Measurements from ENCODE around the gene OR5AN1. TPM values are rescaled to one million over a fixed set of nuclear protein-coding genes. Genes with fewer than 3 reads are reported as not detected.
A peak's percentile ranks its signal among the peaks of the same experiment; 100 is the strongest.
"Not testable (repeated sequence)": the region's sequence is repeated elsewhere in the genome, so short reads cannot be mapped to it uniquely, and the experiment has no call there.

Gene OR5AN1, protein sequence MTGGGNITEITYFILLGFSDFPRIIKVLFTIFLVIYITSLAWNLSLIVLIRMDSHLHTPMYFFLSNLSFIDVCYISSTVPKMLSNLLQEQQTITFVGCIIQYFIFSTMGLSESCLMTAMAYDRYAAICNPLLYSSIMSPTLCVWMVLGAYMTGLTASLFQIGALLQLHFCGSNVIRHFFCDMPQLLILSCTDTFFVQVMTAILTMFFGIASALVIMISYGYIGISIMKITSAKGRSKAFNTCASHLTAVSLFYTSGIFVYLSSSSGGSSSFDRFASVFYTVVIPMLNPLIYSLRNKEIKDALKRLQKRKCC
- not detected in 2 replicates for total RNA-seq (2022)
- not detected for Bru-seq, nascent RNA
- percentile 9 among the genes with signal in this experiment for BruChase-seq, experiment 1, labeled RNA remaining after a 6-hour chase
- percentile 6 among the genes with signal in this experiment for BruChase-seq, experiment 2, labeled RNA remaining after a 2-hour chase
- long read RNA-seq: 0 reads

DNA sequence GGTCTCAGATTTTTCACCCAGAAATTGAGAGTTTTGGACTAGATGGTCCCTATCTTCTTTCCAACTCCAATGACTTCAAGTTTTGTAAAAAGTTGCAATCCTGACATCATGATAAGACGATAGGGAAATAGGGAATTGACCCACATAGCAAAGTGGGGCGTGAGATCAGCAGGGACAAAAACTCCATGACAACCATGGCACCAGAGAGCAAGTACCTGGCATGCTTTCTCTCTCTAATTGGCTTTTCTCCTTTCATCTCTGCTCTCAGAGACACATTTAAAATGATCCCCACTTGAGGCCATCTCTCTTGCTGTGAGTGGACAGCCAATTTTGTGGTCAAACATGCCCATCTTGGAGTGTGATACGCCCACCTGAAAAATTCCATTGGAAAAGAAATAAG lies at the start of gene OR5AN1:
OR5AN1 (plus strand) TSS at position 301 of the 400 bp plus-strand sequence. CDS start 5,564 bp downstream, outside the sequence.
- no peak within 1 kb of the TSS for H3K4me3 Mint-ChIP-seq (ENCODE audit: low read depth, unreplicated experiment)
- CTCF ChIA-PET: no interaction called here
- no peak for TF ChIP-seq CTCF (IDR thresholded peaks at IDR 0.05; ENCODE audit: unreplicated experiment)
- no peaks in the 10 kb centered on the region for H3K9me3 Mint-ChIP-seq (ENCODE audit: low read depth, unreplicated experiment)
- H3K36me3 Mint-ChIP-seq (ENCODE audit: insufficient read depth, unreplicated experiment): no peaks in the 10 kb centered on the region
- no peak within 1 kb of the TSS for H3K27ac Mint-ChIP-seq (ENCODE audit: unreplicated experiment)
- intact Hi-C loops (cut with micrococcal nuclease; ENCODE audit: unreplicated experiment): no loop called here
- H3K4me1 Mint-ChIP-seq (ENCODE audit: low read depth, unreplicated experiment): no peaks in the 10 kb centered on the region
- BruUV-seq (replicated peaks): no TSS peak
- no peak for DNase-seq
- H3K27me3 Mint-ChIP-seq (ENCODE audit: unreplicated experiment): no peaks in the 10 kb centered on the region

GRCh38 chr11:59335001-59335400 lies 23.7 kb upstream of the OR5AN1 start:
- Mint-ChIP-seq H3K4me3 (ENCODE audit: low read depth, unreplicated experiment) (no peak overlapping the region), H3K36me3 (ENCODE audit: insufficient read depth, unreplicated experiment) (no peaks in the 10 kb centered on the region), H3K9me3 (ENCODE audit: low read depth, unreplicated experiment) (peaks cover 2% of the 10 kb centered on the region), H3K4me1 (ENCODE audit: low read depth, unreplicated experiment) (no peaks in the 10 kb centered on the region), H3K27me3 (ENCODE audit: unreplicated experiment) (peaks cover 16% of the 10 kb centered on the region), H3K27ac (ENCODE audit: unreplicated experiment) (no peak overlapping the region)
- no peak for TF ChIP-seq CTCF (IDR thresholded peaks at IDR 0.05; ENCODE audit: unreplicated experiment)
- CTCF ChIA-PET: no interaction called here
- no peak for DNase-seq
- intact Hi-C loops (cut with micrococcal nuclease; ENCODE audit: unreplicated experiment): no loop called here
- no TSS peak for BruUV-seq (replicated peaks)

DNA sequence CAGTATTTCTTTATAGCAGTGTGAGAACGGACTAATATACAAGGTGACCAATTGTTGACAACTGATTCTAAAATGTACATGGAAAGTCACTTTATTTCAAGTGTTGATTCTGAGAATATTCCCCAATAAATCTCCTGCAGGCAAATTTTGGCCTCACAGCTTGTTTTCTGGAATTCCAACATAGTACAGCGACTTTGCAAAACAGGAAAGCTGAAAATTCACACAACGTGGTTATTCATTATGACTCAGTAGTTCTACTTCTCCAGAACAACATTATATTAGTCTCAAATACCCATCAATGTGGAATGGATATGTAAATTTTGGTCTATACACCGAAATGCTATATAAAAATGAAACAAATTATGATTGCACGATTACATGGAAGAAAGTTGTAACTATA lies 22.5 kb upstream of the OR5AN1 start:
- intact Hi-C loops (cut with micrococcal nuclease; ENCODE audit: unreplicated experiment): no loop called here
- H3K27ac Mint-ChIP-seq (ENCODE audit: unreplicated experiment): no peak overlapping the region
- peaks cover 16% of the 10 kb centered on the region for H3K27me3 Mint-ChIP-seq (ENCODE audit: unreplicated experiment)
- BruUV-seq (replicated peaks): no TSS peak
- no peaks in the 10 kb centered on the region for H3K4me1 Mint-ChIP-seq (ENCODE audit: low read depth, unreplicated experiment)
- no peak for TF ChIP-seq CTCF (IDR thresholded peaks at IDR 0.05; ENCODE audit: unreplicated experiment)
- DNase-seq: no peak
- CTCF ChIA-PET: no interaction called here
- H3K9me3 Mint-ChIP-seq (ENCODE audit: low read depth, unreplicated experiment): peaks cover 2% of the 10 kb centered on the region
- no peaks in the 10 kb centered on the region for H3K36me3 Mint-ChIP-seq (ENCODE audit: insufficient read depth, unreplicated experiment)
- H3K4me3 Mint-ChIP-seq (ENCODE audit: low read depth, unreplicated experiment): no peak overlapping the region

DNA sequence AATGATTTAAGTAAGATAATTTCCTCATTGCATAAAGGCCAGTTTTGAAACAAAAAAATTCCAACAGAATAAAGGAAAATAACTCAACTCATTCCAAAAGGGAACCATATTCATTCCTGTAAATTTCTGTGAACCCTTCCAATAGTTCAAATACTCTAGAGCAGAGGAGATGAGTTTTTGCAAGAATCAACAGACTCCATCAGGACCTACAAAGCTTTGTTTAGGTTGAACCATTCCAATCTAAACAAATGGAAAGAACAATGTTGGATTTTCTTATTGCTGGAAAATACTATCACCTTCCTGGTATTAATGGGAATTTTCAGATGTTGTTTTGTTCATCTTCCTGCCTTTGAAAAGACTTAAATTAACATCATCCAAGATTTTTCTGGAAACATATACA lies 21.8 kb upstream of the OR5AN1 start:
- BruUV-seq (replicated peaks): no TSS peak
- no peaks in the 10 kb centered on the region for H3K4me1 Mint-ChIP-seq (ENCODE audit: low read depth, unreplicated experiment)
- CTCF ChIA-PET: no interaction called here
- H3K36me3 Mint-ChIP-seq (ENCODE audit: insufficient read depth, unreplicated experiment): no peaks in the 10 kb centered on the region
- no peak overlapping the region for H3K27ac Mint-ChIP-seq (ENCODE audit: unreplicated experiment)
- H3K27me3 Mint-ChIP-seq (ENCODE audit: unreplicated experiment): peaks cover 16% of the 10 kb centered on the region
- H3K4me3 Mint-ChIP-seq (ENCODE audit: low read depth, unreplicated experiment): no peak overlapping the region
- intact Hi-C loops (cut with micrococcal nuclease; ENCODE audit: unreplicated experiment): no loop called here
- no peak for DNase-seq
- peaks cover 4% of the 10 kb centered on the region for H3K9me3 Mint-ChIP-seq (ENCODE audit: low read depth, unreplicated experiment)
- no peak for TF ChIP-seq CTCF (IDR thresholded peaks at IDR 0.05; ENCODE audit: unreplicated experiment)

DNA sequence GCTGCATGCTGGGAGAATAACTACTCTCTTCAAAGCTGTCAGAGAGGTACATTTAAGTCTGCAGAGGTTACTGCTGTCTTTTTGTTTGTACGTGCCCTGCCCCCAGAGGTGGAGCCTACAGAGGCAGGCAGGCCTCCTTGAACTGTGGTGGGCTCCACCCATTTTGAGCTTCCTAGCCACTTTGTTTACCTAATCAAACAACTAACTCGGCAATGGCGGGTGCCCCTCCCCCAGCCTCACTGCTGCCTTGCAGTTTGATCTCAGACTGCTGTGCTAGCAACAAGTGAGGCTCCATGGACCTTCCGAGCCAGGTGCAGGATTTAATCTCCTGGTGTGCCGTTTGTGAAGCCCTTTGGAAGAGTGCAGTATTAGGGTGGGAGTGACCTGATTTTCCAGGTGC lies 9.0 kb upstream of the OR5AN1 start:
- intact Hi-C loops (cut with micrococcal nuclease; ENCODE audit: unreplicated experiment); BruUV-seq (replicated peaks); H3K9me3 Mint-ChIP-seq (ENCODE audit: low read depth, unreplicated experiment); H3K4me3 Mint-ChIP-seq (ENCODE audit: low read depth, unreplicated experiment); H3K27ac Mint-ChIP-seq (ENCODE audit: unreplicated experiment); H3K36me3 Mint-ChIP-seq (ENCODE audit: insufficient read depth, unreplicated experiment); H3K4me1 Mint-ChIP-seq (ENCODE audit: low read depth, unreplicated experiment); CTCF ChIA-PET; DNase-seq: not testable (repeated sequence)
- peaks cover 47% of the 10 kb centered on the region for H3K27me3 Mint-ChIP-seq (ENCODE audit: unreplicated experiment)

All from Calu3 (cell line).